Measurements from ENCODE around the gene INSC.

DNA sequence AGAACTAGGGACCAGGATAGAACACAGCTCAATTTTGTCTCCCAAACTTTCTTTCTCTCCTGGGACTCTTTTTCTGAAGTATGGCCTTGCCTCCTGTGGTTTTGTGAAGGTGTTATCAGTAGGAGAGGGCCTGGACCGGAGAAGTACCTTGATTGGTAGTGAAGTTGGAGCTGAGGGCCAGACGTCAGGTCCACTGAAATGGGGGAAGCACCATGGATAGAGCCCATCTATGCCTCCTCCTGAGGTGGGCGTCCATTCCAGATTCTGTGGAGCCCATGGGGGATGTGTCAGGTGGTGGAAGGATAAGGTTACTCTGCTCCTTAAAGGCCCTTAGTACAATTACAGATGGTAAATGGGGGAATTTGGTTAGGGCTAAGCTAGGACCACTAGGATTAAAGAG is 109.7 kb downstream of the INSC start:
- TF ChIP-seq, protein P1, sequence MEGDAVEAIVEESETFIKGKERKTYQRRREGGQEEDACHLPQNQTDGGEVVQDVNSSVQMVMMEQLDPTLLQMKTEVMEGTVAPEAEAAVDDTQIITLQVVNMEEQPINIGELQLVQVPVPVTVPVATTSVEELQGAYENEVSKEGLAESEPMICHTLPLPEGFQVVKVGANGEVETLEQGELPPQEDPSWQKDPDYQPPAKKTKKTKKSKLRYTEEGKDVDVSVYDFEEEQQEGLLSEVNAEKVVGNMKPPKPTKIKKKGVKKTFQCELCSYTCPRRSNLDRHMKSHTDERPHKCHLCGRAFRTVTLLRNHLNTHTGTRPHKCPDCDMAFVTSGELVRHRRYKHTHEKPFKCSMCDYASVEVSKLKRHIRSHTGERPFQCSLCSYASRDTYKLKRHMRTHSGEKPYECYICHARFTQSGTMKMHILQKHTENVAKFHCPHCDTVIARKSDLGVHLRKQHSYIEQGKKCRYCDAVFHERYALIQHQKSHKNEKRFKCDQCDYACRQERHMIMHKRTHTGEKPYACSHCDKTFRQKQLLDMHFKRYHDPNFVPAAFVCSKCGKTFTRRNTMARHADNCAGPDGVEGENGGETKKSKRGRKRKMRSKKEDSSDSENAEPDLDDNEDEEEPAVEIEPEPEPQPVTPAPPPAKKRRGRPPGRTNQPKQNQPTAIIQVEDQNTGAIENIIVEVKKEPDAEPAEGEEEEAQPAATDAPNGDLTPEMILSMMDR (IDR thresholded peaks at IDR 0.05): no peak
- no peak for TF ChIP-seq POLR2A (IDR thresholded peaks at IDR 0.05)
- no peak for TF ChIP-seq POLR2AphosphoS5 (IDR thresholded peaks at IDR 0.05)
- TF ChIP-seq EP300 (IDR thresholded peaks at IDR 0.05): no peak

Measured in sigmoid colon (tissue), 4 donors.